ENCODE measurements around the gene C5orf46.
"Not testable (repeated sequence)": the region's sequence is repeated elsewhere in the genome, so short reads cannot be mapped to it uniquely, and the experiment has no call there.

Gene C5orf46

GRCh38 chr5:147906326-147907095 lies at the start of gene C5orf46:
Gene C5orf46, minus strand, starts transcription at chr5:147906538. Its CDS starts 37 bp downstream, at chr5:147906501.
- DNase-seq (ENCODE audit: low read depth in 2 of 2): no peak

GRCh38 chr5:147954971-147955370 lies 48.6 kb upstream of the C5orf46 start:
- DNase-seq (ENCODE audit: low read depth in 2 of 2): no peak

- no peak for DNase-seq (ENCODE audit: low read depth in 2 of 2)
These were observed 43.6 kb upstream of the C5orf46 start for GRCh38 chr5:147949711-147950573.

- DNase-seq (ENCODE audit: low read depth in 2 of 2): not testable (repeated sequence)
These were observed 40.4 kb upstream of the C5orf46 start for GRCh38 chr5:147946658-147947274.

DNA sequence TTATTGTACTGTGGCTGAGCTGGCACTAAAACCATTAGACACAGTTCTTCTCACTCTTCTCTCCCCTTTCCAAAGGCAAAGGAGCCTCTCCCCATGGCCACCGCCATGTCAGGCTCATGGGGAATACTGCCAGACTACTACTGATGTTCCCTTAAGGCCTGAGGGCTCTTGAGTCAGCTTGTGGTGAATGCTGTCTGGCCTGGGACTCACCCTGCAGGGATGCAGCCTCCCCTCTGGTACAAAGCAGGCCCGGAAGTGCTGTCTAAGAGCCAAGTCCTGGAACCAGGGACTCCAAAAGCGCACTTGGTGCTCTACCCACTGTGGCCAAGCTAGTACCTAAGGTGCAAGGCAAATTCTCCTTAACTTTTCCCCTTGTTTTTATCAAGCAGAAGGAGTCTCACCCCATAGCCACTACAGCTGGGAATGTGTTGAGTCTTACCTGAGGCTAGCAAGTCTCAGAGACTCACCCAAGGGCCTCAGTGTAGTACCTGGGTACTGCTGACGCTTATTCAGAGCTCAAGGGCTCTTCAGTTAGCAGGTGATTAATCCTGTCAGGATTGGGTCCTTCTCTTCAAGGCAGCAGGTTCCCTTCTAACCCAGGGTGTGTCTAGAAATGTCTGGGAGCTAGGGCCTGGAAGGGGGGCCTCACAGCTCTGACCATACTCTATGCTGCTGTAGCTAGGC lies 33.2 kb upstream of the C5orf46 start:
- DNase-seq (ENCODE audit: low read depth in 2 of 2): no peak

DNA sequence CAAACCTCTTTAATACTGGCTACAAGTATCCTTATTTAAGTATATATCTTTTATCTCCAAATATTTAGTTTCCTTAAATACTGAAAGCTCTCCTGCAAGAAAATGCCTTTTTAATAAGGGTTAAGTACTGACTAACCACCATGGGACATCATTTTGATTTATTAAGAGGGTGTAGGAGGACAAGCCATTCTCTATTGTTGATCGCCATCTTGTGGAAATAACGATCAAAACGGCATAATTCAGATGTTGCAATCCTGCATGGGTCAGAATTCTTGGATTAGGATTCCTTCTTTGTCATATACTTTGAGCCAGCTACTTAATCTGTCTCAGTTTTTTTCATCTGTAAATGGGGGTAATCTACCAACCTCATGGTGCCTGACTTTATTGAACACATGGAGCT lies 28.7 kb upstream of the C5orf46 start:
- DNase-seq (ENCODE audit: low read depth in 2 of 2): no peak

DNA sequence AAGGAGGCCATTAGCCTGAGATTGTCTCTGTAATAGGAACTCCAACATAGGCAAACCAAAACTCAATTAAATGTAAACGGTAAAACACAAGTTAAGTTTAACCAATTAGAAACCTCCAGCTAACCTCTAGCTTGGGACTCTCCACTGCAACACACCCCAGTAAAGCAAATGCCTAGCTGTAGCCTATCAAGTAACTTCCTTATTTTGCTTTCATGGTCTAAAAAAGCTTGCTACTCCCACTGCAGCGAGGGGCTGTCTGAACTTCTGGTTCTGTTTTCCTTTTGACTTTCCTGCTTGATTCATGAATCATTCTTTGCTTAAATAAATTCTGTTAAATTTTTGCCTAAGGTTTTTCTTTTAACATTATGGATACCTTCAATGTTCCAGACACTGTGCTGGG lies 24.4 kb upstream of the C5orf46 start:
- DNase-seq (ENCODE audit: low read depth in 2 of 2): no peak

DNA sequence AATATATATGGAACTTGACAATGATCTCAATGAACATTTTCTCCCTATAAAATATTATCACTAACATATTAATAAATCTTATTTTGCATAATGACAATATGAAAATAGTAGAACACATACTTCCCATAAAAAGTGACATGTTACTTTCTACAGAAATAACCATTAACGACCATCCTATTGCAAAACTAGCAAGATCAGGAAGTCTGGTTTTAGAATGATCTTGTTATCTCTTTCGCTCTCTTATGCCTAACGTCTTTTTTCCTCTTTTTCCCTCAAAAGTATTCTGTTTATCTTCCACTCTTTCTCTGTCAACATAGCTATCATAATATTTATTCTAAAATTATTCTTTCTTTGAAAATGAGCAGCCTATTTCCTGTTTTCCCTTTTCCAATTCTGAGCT lies 21.6 kb upstream of the C5orf46 start:
- DNase-seq (ENCODE audit: low read depth in 2 of 2): no peak

DNA sequence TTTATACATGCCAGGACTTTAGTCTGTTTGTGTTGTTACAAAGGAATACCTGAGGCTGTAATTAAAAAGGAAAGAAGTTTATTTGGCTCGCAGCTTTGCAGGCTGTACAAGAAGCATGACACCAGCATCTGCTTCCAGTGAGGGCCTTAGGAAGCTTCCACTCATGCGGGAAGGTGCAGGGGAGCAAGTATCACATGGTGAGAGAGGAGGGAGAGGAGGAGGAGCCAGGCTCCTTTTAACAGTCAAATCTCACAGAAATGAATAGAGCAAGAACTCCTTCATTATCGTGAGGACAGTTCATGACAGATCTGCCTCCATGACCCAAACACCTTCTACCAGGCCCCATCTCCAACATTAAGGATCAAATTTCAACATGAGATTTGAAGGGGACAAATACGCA lies 18.7 kb upstream of the C5orf46 start:
- no peak for DNase-seq (ENCODE audit: low read depth in 2 of 2)

- no peak for DNase-seq (ENCODE audit: low read depth in 2 of 2)
These were observed 14.8 kb upstream of the C5orf46 start for GRCh38 chr5:147921136-147921535.

DNA sequence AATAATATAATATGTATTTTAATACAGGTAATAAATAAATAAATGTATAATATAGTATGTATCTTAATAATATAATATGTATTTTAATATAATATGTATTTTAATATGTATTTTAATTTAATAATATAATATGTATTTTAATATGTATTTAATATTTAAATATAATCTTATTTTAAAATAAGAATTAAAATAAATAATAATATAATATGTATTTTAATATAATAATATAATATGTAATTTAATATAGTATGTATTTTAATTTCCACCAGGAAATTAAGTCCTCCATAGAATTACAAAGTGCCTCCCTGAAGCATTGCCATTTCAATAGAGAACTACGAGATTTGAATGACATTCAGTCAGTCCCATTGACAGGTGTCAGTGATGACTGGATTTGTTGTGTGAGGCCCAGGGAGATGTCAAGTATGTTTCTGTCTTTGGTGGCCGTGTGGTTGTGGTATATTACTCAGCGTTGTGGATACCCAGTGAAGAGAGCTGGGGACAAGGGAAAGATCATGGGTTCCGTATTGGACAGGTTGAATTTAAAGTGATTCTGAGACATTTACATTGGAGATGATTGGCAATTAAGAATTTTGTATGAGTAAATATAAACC lies 14.2 kb upstream of the C5orf46 start:
- no peak for DNase-seq (ENCODE audit: low read depth in 2 of 2)

DNA sequence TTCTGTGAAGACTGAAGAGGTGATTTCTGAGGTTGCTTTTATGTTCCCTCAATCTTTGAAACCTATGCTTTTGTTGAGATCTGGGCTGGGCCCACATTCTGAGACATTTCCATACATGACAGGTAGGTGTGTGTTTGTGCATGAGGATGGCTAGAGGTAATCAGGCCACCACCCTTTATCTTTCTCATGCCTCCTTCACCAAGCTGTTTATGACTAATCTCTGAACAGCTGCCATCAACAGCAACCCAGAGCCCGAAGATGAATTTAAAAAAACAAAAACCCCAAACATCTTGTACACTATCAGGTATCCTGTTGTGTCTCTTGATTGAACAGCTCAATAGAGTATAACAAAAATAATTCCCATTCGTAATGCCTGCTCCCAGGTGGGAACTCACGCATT lies 12.6 kb upstream of the C5orf46 start:
- no peak for DNase-seq (ENCODE audit: low read depth in 2 of 2)

DNA sequence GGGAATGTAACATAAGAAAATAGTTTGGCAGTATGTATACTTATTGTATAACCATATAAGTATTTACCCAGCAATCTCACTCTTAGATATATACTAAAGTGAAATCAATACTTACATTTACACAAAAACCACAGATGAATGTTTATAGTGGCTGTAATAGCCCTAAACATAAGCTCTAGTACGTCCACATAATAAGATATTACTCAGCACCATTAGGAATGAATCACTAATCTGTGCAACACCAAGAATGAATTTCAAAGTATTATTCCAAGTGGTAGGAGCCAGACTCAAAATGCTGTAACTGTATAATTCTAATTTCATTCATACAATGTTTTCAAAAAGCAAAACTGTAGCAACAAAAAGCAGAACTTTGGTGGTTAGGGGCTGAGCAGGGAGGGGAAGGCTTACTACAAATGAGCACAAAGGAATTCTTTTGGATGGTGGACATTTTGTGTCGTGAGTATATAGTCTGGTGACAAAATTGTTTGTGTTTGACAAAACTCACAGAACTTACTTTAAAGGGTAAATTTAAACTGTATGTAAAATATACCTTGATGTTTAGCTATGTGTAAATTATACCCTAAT lies 11.9 kb upstream of the C5orf46 start:
- DNase-seq (ENCODE audit: low read depth in 2 of 2): no peak

GRCh38 chr5:147913786-147914185 lies 7.4 kb upstream of the C5orf46 start:
- DNase-seq (ENCODE audit: low read depth in 2 of 2): no peak

DNA sequence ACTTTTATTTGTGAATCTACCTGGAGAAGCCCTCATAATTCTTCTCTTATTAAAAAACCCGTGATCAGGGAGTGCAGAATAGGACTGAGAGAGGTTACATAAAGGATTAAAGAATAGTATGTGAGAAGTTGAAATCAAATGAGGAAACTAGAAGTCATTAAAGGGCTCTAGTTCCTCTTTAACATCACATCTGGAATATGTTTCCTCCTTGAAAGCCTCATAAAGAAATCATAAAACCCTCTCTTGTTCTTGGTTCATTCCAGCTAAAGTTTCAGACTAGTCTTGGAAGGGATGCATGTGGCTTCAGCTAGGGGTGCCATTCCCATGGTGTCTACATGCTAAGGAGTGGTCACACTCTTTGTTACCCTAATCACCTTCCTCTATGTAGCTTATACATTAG lies 5.7 kb upstream of the C5orf46 start:
- no peak for DNase-seq (ENCODE audit: low read depth in 2 of 2)

GRCh38 chr5:147911427-147911826 lies 5.1 kb upstream of the C5orf46 start:
- DNase-seq (ENCODE audit: low read depth in 2 of 2): no peak

- DNase-seq (ENCODE audit: low read depth in 2 of 2): no peak
These were observed 2.2 kb downstream of the C5orf46 start for GRCh38 chr5:147904110-147904509.

DNA sequence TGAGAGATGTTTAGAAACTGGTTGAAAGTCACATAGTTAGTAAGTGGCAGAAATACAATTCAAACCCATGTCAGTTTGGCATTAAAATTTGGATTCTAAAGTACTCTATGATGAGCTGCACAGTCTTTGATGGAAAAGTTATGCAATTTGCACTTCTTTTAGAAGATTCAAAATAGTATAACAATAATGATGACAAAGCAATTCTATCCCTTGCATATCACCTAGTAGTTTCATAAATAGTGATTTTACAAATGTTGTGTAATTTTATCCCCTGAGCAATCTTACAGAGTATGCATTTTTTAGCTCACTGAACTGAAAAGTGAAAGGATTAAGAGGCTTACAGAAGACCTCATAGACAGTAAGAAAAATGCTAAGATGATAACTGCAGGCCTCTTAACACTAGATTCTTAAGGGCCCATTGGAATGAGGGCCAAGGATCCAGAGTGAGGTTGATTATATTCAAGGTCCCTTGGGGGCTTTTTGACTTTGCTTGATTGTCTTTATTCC lies 3.7 kb downstream of the C5orf46 start:
- DNase-seq (ENCODE audit: low read depth in 2 of 2): no peak

GRCh38 chr5:147901599-147902039 lies 4.7 kb downstream of the C5orf46 start:
- DNase-seq (ENCODE audit: low read depth in 2 of 2): no peak

DNA sequence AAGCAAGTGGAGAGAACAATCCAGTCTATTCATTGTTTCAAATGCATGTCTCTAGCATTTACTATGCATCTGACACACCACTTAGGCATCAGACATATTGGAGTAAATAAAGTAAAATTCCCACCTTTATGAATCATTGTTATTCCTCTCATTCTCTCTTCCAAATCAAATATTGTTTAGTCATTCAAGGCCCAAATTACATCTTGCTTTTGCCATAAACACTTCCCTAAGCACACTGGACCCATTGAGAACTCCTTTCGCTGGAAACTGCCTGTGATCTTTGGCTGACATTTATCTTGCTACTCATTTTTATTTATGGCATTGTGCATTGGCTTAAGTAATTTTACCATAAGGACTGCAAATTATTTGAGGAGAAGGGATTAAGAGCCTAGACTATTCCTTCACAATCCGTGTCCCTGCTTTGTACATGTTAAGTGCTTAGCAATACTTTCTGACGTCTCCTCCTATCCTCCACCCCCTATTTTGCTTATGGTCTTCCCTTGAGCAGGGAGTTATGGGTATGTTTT lies 7.4 kb downstream of the C5orf46 start:
- no peak for DNase-seq (ENCODE audit: low read depth in 2 of 2)

GRCh38 chr5:147895864-147896263 lies 10.5 kb downstream of the C5orf46 start:
- no peak for DNase-seq (ENCODE audit: low read depth in 2 of 2)

All from stimulated activated CD4-positive, alpha-beta T cell treated with anti-CD3 and anti-CD28 coated beads, Interleukin-12 subunit alpha, Interleukin-12 subunit beta, amount 100 ng/mL, for 24 hours (primary cell).